WTC11 (cell line): ENCODE data around the gene GAPDHS.

ENCODE experiments used
- GRHL2 ChIP-seq: fragments of 250-450 bp; sonication (Bioruptor Pico); IDR thresholded peaks from 2 replicates; pipeline ENCODE4 v1.8.0; 2022; ENCODE audit warnings: mild to moderate bottlenecking, moderate library complexity; ENCODE audit not compliant: insufficient replicate concordance, severe bottlenecking
- JAZF1 ChIP-seq: fragments of 250-450 bp; sonication (Bioruptor Pico); IDR thresholded peaks from 2 replicates; pipeline ENCODE4 v1.9.0; 2021; ENCODE audit warnings: moderate library complexity, mild to moderate bottlenecking, inconsistent platforms
- TP53 ChIP-seq: sonication (generic); formaldehyde crosslinking; IDR thresholded peaks from 2 replicates; pipeline ENCODE4 v1.8.1; 2023; ENCODE audit warnings: mild to moderate bottlenecking, missing genetic modification reagents
- ZNF317 ChIP-seq: sonication (generic); formaldehyde crosslinking; IDR thresholded peaks from 2 replicates; pipeline ENCODE4 v1.8.1; 2023; ENCODE audit warnings: low read depth, mild to moderate bottlenecking, moderate library complexity, missing genetic modification reagents, borderline replicate concordance
- TF ChIP-seq, protein P1 (sequence below): sonication (generic); formaldehyde crosslinking; IDR thresholded peaks from 2 replicates; pipeline ENCODE4 v1.8.1; 2023; ENCODE audit warnings: mild to moderate bottlenecking, missing genetic modification reagents, moderate library complexity
- TF ChIP-seq, protein P2 (sequence below): sonication (generic); formaldehyde crosslinking; IDR thresholded peaks from 2 replicates; pipeline ENCODE4 v1.8.1; 2022; ENCODE audit warnings: missing genetic modification reagents, borderline replicate concordance
- TF ChIP-seq, protein P3 (sequence below): sonication (generic); formaldehyde crosslinking; IDR thresholded peaks from 2 replicates; pipeline ENCODE4 v1.8.0; 2022; ENCODE audit warnings: mild to moderate bottlenecking, missing genetic modification reagents
- TF ChIP-seq, protein P4 (sequence below): fragments of 200-600 bp; IDR thresholded peaks from 2 replicates; pipeline ENCODE4 v1.8.0; 2022; ENCODE audit warnings: antibody characterized with exemption
- TF ChIP-seq, protein P5 (sequence below): sonication (generic); formaldehyde crosslinking; IDR thresholded peaks from 2 replicates; pipeline ENCODE4 v1.8.1; 2023; ENCODE audit warnings: mild to moderate bottlenecking, missing genetic modification reagents, moderate library complexity
- TF ChIP-seq, protein P6 (sequence below): fragments of 250-450 bp; sonication (Bioruptor Pico); IDR thresholded peaks from 2 replicates; pipeline ENCODE4 v2.1.2; 2022; ENCODE audit warnings: mild to moderate bottlenecking, moderate library complexity
- TF ChIP-seq, protein P7 (sequence below): sonication (generic); formaldehyde crosslinking; IDR thresholded peaks from 2 replicates; pipeline ENCODE4 v1.8.0; 2022; ENCODE audit warnings: mild to moderate bottlenecking, missing genetic modification reagents

DNA sequence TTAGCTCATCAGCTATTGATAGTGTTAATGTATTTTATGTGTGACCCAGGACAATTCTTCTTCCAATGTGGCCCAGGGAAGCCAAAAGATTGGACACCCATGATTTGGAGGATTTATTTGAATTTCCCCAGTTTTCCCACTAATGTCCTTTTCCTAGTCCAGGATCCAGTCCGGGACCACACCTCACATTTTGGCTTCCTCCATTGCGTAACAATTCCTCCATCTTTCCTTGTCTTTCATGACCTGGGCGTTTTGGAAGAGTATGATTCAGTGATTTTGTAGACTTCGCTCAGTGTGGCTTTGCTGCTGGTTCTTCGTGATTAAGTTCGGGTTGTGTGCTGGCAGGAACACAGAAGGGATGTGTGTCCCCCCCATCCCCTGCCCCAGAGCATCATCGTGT lies 33.5 kb downstream of the GAPDHS start:
- TF ChIP-seq, protein P1, sequence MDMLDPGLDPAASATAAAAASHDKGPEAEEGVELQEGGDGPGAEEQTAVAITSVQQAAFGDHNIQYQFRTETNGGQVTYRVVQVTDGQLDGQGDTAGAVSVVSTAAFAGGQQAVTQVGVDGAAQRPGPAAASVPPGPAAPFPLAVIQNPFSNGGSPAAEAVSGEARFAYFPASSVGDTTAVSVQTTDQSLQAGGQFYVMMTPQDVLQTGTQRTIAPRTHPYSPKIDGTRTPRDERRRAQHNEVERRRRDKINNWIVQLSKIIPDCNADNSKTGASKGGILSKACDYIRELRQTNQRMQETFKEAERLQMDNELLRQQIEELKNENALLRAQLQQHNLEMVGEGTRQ (CRISPR knock-in tag), result no peak
- no peak for TF ChIP-seq JAZF1 (CRISPR knock-in tag)
- TF ChIP-seq, protein P2, sequence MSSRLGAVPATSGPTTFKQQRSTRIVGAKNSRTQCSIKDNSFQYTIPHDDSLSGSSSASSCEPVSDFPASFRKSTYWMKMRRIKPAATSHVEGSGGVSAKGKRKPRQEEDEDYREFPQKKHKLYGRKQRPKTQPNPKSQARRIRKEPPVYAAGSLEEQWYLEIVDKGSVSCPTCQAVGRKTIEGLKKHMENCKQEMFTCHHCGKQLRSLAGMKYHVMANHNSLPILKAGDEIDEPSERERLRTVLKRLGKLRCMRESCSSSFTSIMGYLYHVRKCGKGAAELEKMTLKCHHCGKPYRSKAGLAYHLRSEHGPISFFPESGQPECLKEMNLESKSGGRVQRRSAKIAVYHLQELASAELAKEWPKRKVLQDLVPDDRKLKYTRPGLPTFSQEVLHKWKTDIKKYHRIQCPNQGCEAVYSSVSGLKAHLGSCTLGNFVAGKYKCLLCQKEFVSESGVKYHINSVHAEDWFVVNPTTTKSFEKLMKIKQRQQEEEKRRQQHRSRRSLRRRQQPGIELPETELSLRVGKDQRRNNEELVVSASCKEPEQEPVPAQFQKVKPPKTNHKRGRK, result no peak
- TF ChIP-seq GRHL2 (CRISPR knock-in tag), result no peak
- TF ChIP-seq, protein P3, sequence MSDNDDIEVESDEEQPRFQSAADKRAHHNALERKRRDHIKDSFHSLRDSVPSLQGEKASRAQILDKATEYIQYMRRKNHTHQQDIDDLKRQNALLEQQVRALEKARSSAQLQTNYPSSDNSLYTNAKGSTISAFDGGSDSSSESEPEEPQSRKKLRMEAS (CRISPR knock-in tag), result no peak
- TF ChIP-seq, protein P4, sequence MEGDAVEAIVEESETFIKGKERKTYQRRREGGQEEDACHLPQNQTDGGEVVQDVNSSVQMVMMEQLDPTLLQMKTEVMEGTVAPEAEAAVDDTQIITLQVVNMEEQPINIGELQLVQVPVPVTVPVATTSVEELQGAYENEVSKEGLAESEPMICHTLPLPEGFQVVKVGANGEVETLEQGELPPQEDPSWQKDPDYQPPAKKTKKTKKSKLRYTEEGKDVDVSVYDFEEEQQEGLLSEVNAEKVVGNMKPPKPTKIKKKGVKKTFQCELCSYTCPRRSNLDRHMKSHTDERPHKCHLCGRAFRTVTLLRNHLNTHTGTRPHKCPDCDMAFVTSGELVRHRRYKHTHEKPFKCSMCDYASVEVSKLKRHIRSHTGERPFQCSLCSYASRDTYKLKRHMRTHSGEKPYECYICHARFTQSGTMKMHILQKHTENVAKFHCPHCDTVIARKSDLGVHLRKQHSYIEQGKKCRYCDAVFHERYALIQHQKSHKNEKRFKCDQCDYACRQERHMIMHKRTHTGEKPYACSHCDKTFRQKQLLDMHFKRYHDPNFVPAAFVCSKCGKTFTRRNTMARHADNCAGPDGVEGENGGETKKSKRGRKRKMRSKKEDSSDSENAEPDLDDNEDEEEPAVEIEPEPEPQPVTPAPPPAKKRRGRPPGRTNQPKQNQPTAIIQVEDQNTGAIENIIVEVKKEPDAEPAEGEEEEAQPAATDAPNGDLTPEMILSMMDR, result no peak
- TF ChIP-seq, protein P5, sequence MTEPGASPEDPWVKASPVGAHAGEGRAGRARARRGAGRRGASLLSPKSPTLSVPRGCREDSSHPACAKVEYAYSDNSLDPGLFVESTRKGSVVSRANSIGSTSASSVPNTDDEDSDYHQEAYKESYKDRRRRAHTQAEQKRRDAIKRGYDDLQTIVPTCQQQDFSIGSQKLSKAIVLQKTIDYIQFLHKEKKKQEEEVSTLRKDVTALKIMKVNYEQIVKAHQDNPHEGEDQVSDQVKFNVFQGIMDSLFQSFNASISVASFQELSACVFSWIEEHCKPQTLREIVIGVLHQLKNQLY (CRISPR knock-in tag), result no peak
- TF ChIP-seq, protein P6, sequence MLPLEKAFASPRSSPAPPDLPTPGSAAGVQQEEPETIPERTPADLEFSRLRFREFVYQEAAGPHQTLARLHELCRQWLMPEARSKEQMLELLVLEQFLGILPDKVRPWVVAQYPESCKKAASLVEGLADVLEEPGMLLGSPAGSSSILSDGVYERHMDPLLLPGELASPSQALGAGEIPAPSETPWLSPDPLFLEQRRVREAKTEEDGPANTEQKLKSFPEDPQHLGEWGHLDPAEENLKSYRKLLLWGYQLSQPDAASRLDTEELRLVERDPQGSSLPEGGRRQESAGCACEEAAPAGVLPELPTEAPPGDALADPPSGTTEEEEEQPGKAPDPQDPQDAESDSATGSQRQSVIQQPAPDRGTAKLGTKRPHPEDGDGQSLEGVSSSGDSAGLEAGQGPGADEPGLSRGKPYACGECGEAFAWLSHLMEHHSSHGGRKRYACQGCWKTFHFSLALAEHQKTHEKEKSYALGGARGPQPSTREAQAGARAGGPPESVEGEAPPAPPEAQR, result no peak
- TF ChIP-seq TP53 (CRISPR knock-in tag), result no peak
- no peak for TF ChIP-seq ZNF317 (CRISPR knock-in tag)
- TF ChIP-seq, protein P7, sequence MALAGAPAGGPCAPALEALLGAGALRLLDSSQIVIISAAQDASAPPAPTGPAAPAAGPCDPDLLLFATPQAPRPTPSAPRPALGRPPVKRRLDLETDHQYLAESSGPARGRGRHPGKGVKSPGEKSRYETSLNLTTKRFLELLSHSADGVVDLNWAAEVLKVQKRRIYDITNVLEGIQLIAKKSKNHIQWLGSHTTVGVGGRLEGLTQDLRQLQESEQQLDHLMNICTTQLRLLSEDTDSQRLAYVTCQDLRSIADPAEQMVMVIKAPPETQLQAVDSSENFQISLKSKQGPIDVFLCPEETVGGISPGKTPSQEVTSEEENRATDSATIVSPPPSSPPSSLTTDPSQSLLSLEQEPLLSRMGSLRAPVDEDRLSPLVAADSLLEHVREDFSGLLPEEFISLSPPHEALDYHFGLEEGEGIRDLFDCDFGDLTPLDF (CRISPR knock-in tag), result no peak
